CD14-positive monocyte (primary cell): ENCODE results near the gene STPG3. TPM values are rescaled to one million over a fixed set of nuclear protein-coding genes. Genes with fewer than 3 reads are reported as not detected.
A peak's percentile ranks its signal among the peaks of the same experiment; 100 is the strongest.

Source experiments
- DNase-seq, 3 donors: peaks; one replicate each; pipeline ENCODE4 v3.0.0-alpha.2; 2011 to 2022
- H2AFZ ChIP-seq: 2 replicates; pipeline ENCODE4 v1.6.0; 2012; ENCODE audit warnings: mild to moderate bottlenecking, low read depth, low read length, inconsistent platforms; ENCODE audit not compliant: insufficient read depth, poor library complexity, severe bottlenecking
- H3K27ac ChIP-seq, 2 donors: 1 replicate in 1 of 2; 2 replicates in 1 of 2; pipeline ENCODE4 v1.5.1; 2012 to 2013; ENCODE audit warnings: low read length in 2 of 2, control low read depth in 1 of 2, inconsistent platforms in 1 of 2, low read depth in 1 of 2, mild to moderate bottlenecking in 1 of 2
- H3K27me3 ChIP-seq, 2 donors: one replicate each; pipeline versions ENCODE4 v1.6.0 to v1.6.1; 2011 to 2013; ENCODE audit warnings: low read length in 2 of 2; ENCODE audit not compliant: control insufficient read depth in 2 of 2, insufficient read depth in 2 of 2
- H3K36me3 ChIP-seq, 2 donors: replicated peaks in 1 of 2; 1 replicate in 1 of 2; 2 replicates in 1 of 2; pipeline versions ENCODE4 v1.5.1 to v1.6.1; 2012 to 2013; ENCODE audit warnings: low read length in 2 of 2, control low read depth in 1 of 2, inconsistent platforms in 1 of 2, mild to moderate bottlenecking in 1 of 2; ENCODE audit not compliant: insufficient read depth in 2 of 2, control insufficient read depth in 1 of 2
- H3K4me1 ChIP-seq, 2 donors: 1 replicate in 1 of 2; 2 replicates in 1 of 2; pipeline versions ENCODE4 v1.5.1 to v1.6.1; 2012 to 2013; ENCODE audit warnings: low read length in 2 of 2, control low read depth in 1 of 2, inconsistent platforms in 1 of 2, mild to moderate bottlenecking in 1 of 2, moderate library complexity in 1 of 2; ENCODE audit not compliant: insufficient read depth in 2 of 2, control insufficient read depth in 1 of 2
- H3K4me2 ChIP-seq: replicated peaks from 2 replicates; pipeline ENCODE3; 2012; ENCODE audit warnings: low read length, moderate library complexity, mild to moderate bottlenecking; ENCODE audit not compliant: poor library complexity, severe bottlenecking; ENCODE audit errors: extremely low read depth
- H3K4me3 ChIP-seq, 3 experiments: fragments of 200-600 bp in 1 of 3; sonication (generic) in 1 of 3; replicated peaks in 1 of 3; 1 replicate in 2 of 3; 2 replicates in 1 of 3; pipeline ENCODE4 v1.5.1; 2011 to 2013; ENCODE audit warnings: low read length in 3 of 3, mild to moderate bottlenecking in 3 of 3, control low read depth in 2 of 3, low read depth in 2 of 3, inconsistent platforms in 1 of 3, moderate library complexity in 1 of 3
- H3K79me2 ChIP-seq: 2 replicates; pipeline ENCODE4 v1.6.0; 2012; ENCODE audit warnings: mild to moderate bottlenecking, control low read depth, inconsistent platforms, low read length, moderate library complexity; ENCODE audit not compliant: insufficient read depth
- H3K9ac ChIP-seq: 2 replicates; pipeline ENCODE4 v1.6.0; 2017; ENCODE audit warnings: low read length, mild to moderate bottlenecking; ENCODE audit not compliant: insufficient read depth, poor library complexity, severe bottlenecking
- H3K9me3 ChIP-seq, 2 donors: replicated peaks in 1 of 2; 1 replicate in 1 of 2; 2 replicates in 1 of 2; pipeline versions ENCODE4 v1.5.1 to v1.6.1; 2012 to 2013; ENCODE audit warnings: low read length in 2 of 2, control low read depth in 1 of 2; ENCODE audit not compliant: control insufficient read depth in 1 of 2, insufficient read depth in 1 of 2
- H4K20me1 ChIP-seq: 2 replicates; pipeline ENCODE4 v1.6.0; 2012; ENCODE audit warnings: mild to moderate bottlenecking, low read length, control low read depth, moderate library complexity; ENCODE audit not compliant: insufficient read depth
- H3K27ac Mint-ChIP-seq, 7 donors: one replicate each; pipeline ENCODE4 v1.8.0; 2020; ENCODE audit warnings: mild to moderate bottlenecking in 7 of 7, mixed read lengths in 7 of 7, moderate library complexity in 6 of 7, inconsistent platforms in 2 of 7
- H3K27me3 Mint-ChIP-seq, 3 donors: one replicate each; pipeline ENCODE4 v1.8.0; 2021 to 2022; ENCODE audit warnings: low read depth in 3 of 3, mild to moderate bottlenecking in 3 of 3, mixed read lengths in 3 of 3, moderate library complexity in 3 of 3, inconsistent platforms in 1 of 3
- H3K36me3 Mint-ChIP-seq, 2 donors: one replicate each; pipeline ENCODE4 v1.8.0; 2020; ENCODE audit warnings: mixed read lengths in 2 of 2, inconsistent platforms in 1 of 2, mild to moderate bottlenecking in 1 of 2
- H3K4me1 Mint-ChIP-seq: one replicate; pipeline ENCODE4 v1.8.0; 2020; ENCODE audit warnings: mild to moderate bottlenecking, mixed read lengths
- H3K4me3 Mint-ChIP-seq, 2 donors: one replicate each; pipeline ENCODE4 v1.8.0; 2020; ENCODE audit warnings: mild to moderate bottlenecking in 2 of 2, mixed read lengths in 2 of 2, moderate library complexity in 1 of 2
- H3K9me3 Mint-ChIP-seq, 7 donors: one replicate each; pipeline ENCODE4 v1.8.0; 2020 to 2022; ENCODE audit warnings: mixed read lengths in 7 of 7, mild to moderate bottlenecking in 6 of 7, moderate library complexity in 6 of 7, inconsistent platforms in 2 of 7
- CTCF ChIP-seq: fragments of 200-600 bp; IDR thresholded peaks from one replicate; pipeline ENCODE4 v1.8.0; 2022; ENCODE audit warnings: antibody characterized with exemption, mild to moderate bottlenecking
- WGBS: methylation state at CpG from one replicate; pipeline ENCODE4 v1.1.5; 2013; ENCODE audit warnings: missing lambda C conversion rate; ENCODE audit not compliant: insufficient coverage; 5-methylcytosine and 5-hydroxymethylcytosine counted together
- intact Hi-C, 2 donors: fragments of 100-400 bp; cut with micrococcal nuclease; formaldehyde crosslinking; loops; one replicate each; pipeline versions ENCODE4 v1.15.0 to v1.15.1; 2023
- polyA plus RNA-seq, 3 donors: library from polyadenylated mRNA; depleted of rRNA in 1 of 3; unstranded in 2 of 3; stranded (reverse) in 1 of 3; fragments of 300-500 nt in 2 of 3; fragments of >200 nt in 1 of 3; fragmentation: Illumina TruSeq in 2 of 3; gene quantifications; 1 replicate in 2 of 3; 2 replicates in 1 of 3; pipeline ENCODE4 v1.2.3, GENCODE V29; 2012 to 2021

STPG3 gene
- polyA plus RNA-seq, 3 donors: not detected

GRCh38 chr9:137286975-137287383 is 35.9 kb downstream of the STPG3 start:
- H4K20me1 ChIP-seq: peaks cover 29% of the 10 kb centered on the region
- intact Hi-C loops: no loop called here
- WGBS: 68% methylated on average over 12 of the region's 14 CpGs

GRCh38 chr9:137293094-137293481 is 42.0 kb downstream of the STPG3 start:
- Histone ChIP-seq H3K27me3 (peaks cover 25 to 45% of the 10 kb centered on the region in 2 donors), H3K4me1 (peaks cover 6 to 8% of the 10 kb centered on the region in 2 donors), H4K20me1 (no peaks in the 10 kb centered on the region), H2AFZ (no peak overlapping the region), H3K4me2 (no peak overlapping the region), H3K36me3 (no peaks in the 10 kb centered on the region), H3K4me3 (no peak overlapping the region), H3K79me2 (no peaks in the 10 kb centered on the region), H3K27ac (no peak overlapping the region), H3K9ac (no peak overlapping the region), H3K9me3 (peaks cover 11 to 13% of the 10 kb centered on the region in 2 donors)
- Mint-ChIP-seq H3K4me1 (peaks cover 10% of the 10 kb centered on the region), H3K36me3 (peaks cover 0 to 9% of the 10 kb centered on the region in 2 donors), H3K9me3 (peaks cover 5 to 23% (median 15%) of the 10 kb centered on the region in 7 donors), H3K4me3 (peak overlapping the region in 1 of 2 donors; percentile 65), H3K27me3 (peaks cover 48 to 53% (median 53%) of the 10 kb centered on the region in 3 donors), H3K27ac (peak overlapping the region in 1 of 7 donors; percentile 28)
- 92% methylated on average over 8 of the region's 15 CpGs for WGBS
- DNase-seq: no peak
- no peak for TF ChIP-seq CTCF
- intact Hi-C loops: loop anchor here in 1 of 2 donors (10.0 kb wide), 2 partner anchors 152 to 232 kb away; partner anchors contain the start of gene ENTPD8

More at GRCh38 chr9:137286975-137287383, 35.9 kb downstream of the STPG3 start:
- no peak overlapping the region for H3K4me2 ChIP-seq
- Mint-ChIP-seq H3K27ac (no peak overlapping the region), H3K27me3 (peaks cover 4 to 7% (median 5%) of the 10 kb centered on the region in 3 donors), H3K4me3 (peak overlapping the region in 1 of 2 donors; percentile 7), H3K4me1 (peaks cover 26% of the 10 kb centered on the region), H3K36me3 (peaks cover 21 to 26% of the 10 kb centered on the region in 2 donors), H3K9me3 (peaks cover 0 to 11% (median 7%) of the 10 kb centered on the region in 7 donors)
- peak in 2 of 3 donors; percentile 32 to 34 for DNase-seq
- no peak overlapping the region for H3K27ac ChIP-seq
- no peaks in the 10 kb centered on the region for H3K27me3 ChIP-seq
- no peak overlapping the region for H2AFZ ChIP-seq
- H3K79me2 ChIP-seq: no peaks in the 10 kb centered on the region
- no peak for TF ChIP-seq CTCF
- H3K4me1 ChIP-seq: peaks cover 11 to 29% of the 10 kb centered on the region in 2 donors
- H3K9ac ChIP-seq: no peak overlapping the region
- H3K36me3 ChIP-seq: peaks cover 10 to 22% of the 10 kb centered on the region in 2 donors
- H3K9me3 ChIP-seq: peaks cover 0 to 8% of the 10 kb centered on the region in 2 donors
- no peak overlapping the region for H3K4me3 ChIP-seq
